ENCODE data around the gene HMGXB3. TPM values are rescaled to one million over a fixed set of nuclear protein-coding genes. Genes with fewer than 3 reads are reported as not detected.

Gene HMGXB3
- total and polyA plus RNA-seq, 4 donors: 2.7 to 22.9 (median 11.0) TPM

DNA sequence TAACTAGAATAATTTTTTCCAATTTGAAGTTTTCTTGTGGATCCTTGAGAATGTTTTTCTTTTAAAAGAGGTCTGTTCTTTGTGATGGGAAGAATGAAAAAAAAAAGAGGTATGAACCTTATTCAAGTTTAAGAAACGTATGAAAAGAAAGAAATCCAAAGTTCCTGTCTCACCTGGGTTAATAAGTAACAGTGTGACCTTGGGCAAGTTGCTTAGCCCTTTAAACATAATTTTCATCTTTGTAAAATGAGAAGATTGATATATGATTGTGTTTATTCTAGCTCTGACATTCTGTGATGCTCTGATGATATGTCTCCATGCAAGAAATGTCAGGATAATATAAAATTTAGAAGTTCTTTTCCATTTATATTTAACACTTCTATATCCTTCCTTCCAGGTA, 20.6 kb upstream of the HMGXB3 start:
- Histone ChIP-seq H3K4me3 (ENCODE audit: low read depth in 1 of 3, low read length in 3 of 3) (no peak overlapping the region), H3K9ac (ENCODE audit: low read depth in 1 of 2, low read length in 2 of 2) (no peak overlapping the region), H3K27ac (ENCODE audit: low read depth in 1 of 2, low read length in 2 of 2) (no peak overlapping the region), H3K4me1 (ENCODE audit: control insufficient read depth in 4 of 4, insufficient read depth in 4 of 4, low read length in 3 of 4) (no peaks in the 10 kb centered on the region), H3K9me3 (ENCODE audit: control insufficient read depth in 4 of 4, low read length in 3 of 4) (no peaks in the 10 kb centered on the region), H3K27me3 (ENCODE audit: control insufficient read depth in 4 of 4, insufficient read depth in 4 of 4, low read length in 3 of 4) (no peaks in the 10 kb centered on the region), H3K36me3 (ENCODE audit: control insufficient read depth in 4 of 4, insufficient read depth in 3 of 4, low read depth in 1 of 4, low read length in 3 of 4) (no peaks in the 10 kb centered on the region)
- TF ChIP-seq TAF1 (conservative IDR thresholded peaks at IDR 0.05) (no peak), HNF4A (conservative IDR thresholded peaks at IDR 0.05) (no peak), HNF4G (IDR thresholded peaks at IDR 0.05) (no peak), SP1 (IDR thresholded peaks at IDR 0.05) (no peak), YY1 (IDR thresholded peaks at IDR 0.05) (no peak), JUND (IDR thresholded peaks at IDR 0.05) (no peak), NR2F2 (IDR thresholded peaks at IDR 0.05) (no peak)
- TF ChIP-seq, protein P1, sequence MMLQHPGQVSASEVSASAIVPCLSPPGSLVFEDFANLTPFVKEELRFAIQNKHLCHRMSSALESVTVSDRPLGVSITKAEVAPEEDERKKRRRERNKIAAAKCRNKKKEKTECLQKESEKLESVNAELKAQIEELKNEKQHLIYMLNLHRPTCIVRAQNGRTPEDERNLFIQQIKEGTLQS (IDR thresholded peaks at IDR 0.05): no peak
- no peak for DNase-seq (ENCODE audit: low spot score)
- WGBS: 34% methylated on average over 1 of the region's 1 CpG

DNA sequence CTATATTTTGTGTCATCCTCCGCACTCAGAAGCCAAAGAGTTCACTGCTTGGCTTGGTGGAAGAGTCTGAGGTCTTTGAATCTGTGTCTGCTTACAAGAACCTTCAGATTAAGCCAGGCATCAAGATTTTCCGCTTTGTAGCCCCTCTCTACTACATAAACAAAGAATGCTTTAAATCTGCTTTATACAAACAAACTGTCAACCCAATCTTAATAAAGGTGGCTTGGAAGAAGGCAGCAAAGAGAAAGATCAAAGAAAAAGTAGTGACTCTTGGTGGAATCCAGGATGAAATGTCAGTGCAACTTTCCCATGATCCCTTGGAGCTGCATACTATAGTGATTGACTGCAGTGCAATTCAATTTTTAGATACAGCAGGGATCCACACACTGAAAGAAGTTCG, 19.3 kb upstream of the HMGXB3 start:
- DNase-seq (ENCODE audit: low spot score): no peak
- H3K4me3 ChIP-seq (ENCODE audit: low read depth in 1 of 3, low read length in 3 of 3): no peak overlapping the region
- H3K27ac ChIP-seq (ENCODE audit: low read depth in 1 of 2, low read length in 2 of 2): no peak overlapping the region
- no peak for TF ChIP-seq TAF1 (conservative IDR thresholded peaks at IDR 0.05)
- TF ChIP-seq YY1 (IDR thresholded peaks at IDR 0.05): no peak
- TF ChIP-seq HNF4A (conservative IDR thresholded peaks at IDR 0.05): no peak
- no peak for TF ChIP-seq FOXA1 (IDR thresholded peaks at IDR 0.05)
- no peak for TF ChIP-seq JUND (IDR thresholded peaks at IDR 0.05)
- TF ChIP-seq, protein P2, sequence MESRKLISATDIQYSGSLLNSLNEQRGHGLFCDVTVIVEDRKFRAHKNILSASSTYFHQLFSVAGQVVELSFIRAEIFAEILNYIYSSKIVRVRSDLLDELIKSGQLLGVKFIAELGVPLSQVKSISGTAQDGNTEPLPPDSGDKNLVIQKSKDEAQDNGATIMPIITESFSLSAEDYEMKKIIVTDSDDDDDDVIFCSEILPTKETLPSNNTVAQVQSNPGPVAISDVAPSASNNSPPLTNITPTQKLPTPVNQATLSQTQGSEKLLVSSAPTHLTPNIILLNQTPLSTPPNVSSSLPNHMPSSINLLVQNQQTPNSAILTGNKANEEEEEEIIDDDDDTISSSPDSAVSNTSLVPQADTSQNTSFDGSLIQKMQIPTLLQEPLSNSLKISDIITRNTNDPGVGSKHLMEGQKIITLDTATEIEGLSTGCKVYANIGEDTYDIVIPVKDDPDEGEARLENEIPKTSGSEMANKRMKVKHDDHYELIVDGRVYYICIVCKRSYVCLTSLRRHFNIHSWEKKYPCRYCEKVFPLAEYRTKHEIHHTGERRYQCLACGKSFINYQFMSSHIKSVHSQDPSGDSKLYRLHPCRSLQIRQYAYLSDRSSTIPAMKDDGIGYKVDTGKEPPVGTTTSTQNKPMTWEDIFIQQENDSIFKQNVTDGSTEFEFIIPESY (IDR thresholded peaks at IDR 0.05): no peak
- TF ChIP-seq NR2F2 (IDR thresholded peaks at IDR 0.05): no peak
- no peaks in the 10 kb centered on the region for H3K9me3 ChIP-seq (ENCODE audit: control insufficient read depth in 4 of 4, low read length in 3 of 4)
- H3K4me1 ChIP-seq (ENCODE audit: control insufficient read depth in 4 of 4, insufficient read depth in 4 of 4, low read length in 3 of 4): no peaks in the 10 kb centered on the region
- WGBS: 95% methylated on average over 3 of the region's 3 CpGs
- no peaks in the 10 kb centered on the region for H3K36me3 ChIP-seq (ENCODE audit: control insufficient read depth in 4 of 4, insufficient read depth in 3 of 4, low read depth in 1 of 4, low read length in 3 of 4)
- H3K9ac ChIP-seq (ENCODE audit: low read depth in 1 of 2, low read length in 2 of 2): no peak overlapping the region
- H3K27me3 ChIP-seq (ENCODE audit: control insufficient read depth in 4 of 4, insufficient read depth in 4 of 4, low read length in 3 of 4): no peaks in the 10 kb centered on the region

DNA sequence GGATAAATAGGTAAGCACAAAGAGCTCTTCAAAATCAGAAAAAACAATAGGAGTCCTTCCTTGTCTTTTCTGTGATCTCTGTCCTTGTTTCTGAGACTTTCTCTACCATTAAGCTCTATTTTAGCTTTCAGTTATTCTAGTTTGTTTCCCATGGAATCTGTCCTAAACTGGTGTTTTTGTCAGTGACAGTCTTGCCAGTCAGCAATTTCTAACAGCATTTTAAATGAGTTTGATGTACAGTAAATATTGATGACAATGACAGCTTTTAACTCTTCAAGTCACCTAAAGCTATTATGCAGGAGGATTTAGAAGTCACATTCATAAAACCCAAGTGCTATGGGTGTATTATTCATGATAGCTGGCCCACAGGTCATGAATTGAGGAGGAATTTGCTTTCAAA, 18.0 kb upstream of the HMGXB3 start:
- no peak overlapping the region for H3K27ac ChIP-seq (ENCODE audit: low read depth in 1 of 2, low read length in 2 of 2)
- H3K4me3 ChIP-seq (ENCODE audit: low read depth in 1 of 3, low read length in 3 of 3): no peak overlapping the region
- TF ChIP-seq, protein P3, sequence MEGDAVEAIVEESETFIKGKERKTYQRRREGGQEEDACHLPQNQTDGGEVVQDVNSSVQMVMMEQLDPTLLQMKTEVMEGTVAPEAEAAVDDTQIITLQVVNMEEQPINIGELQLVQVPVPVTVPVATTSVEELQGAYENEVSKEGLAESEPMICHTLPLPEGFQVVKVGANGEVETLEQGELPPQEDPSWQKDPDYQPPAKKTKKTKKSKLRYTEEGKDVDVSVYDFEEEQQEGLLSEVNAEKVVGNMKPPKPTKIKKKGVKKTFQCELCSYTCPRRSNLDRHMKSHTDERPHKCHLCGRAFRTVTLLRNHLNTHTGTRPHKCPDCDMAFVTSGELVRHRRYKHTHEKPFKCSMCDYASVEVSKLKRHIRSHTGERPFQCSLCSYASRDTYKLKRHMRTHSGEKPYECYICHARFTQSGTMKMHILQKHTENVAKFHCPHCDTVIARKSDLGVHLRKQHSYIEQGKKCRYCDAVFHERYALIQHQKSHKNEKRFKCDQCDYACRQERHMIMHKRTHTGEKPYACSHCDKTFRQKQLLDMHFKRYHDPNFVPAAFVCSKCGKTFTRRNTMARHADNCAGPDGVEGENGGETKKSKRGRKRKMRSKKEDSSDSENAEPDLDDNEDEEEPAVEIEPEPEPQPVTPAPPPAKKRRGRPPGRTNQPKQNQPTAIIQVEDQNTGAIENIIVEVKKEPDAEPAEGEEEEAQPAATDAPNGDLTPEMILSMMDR (IDR thresholded peaks at IDR 0.05; ENCODE audit: low read depth, low read length, missing input control): no peak
- TF ChIP-seq SP1 (IDR thresholded peaks at IDR 0.05) (no peak), RAD21 (IDR thresholded peaks at IDR 0.05) (no peak), NR2F2 (IDR thresholded peaks at IDR 0.05) (no peak), HNF4A (conservative IDR thresholded peaks at IDR 0.05) (no peak), EGR1 (IDR thresholded peaks at IDR 0.05; ENCODE audit: low read depth in 2 of 2) (no peak), FOXA2 (IDR thresholded peaks at IDR 0.05) (no peak), HNF4G (IDR thresholded peaks at IDR 0.05) (no peak), TAF1 (conservative IDR thresholded peaks at IDR 0.05) (no peak)
- TF ChIP-seq, protein P2 (IDR thresholded peaks at IDR 0.05): no peak
- TF ChIP-seq, protein P4, sequence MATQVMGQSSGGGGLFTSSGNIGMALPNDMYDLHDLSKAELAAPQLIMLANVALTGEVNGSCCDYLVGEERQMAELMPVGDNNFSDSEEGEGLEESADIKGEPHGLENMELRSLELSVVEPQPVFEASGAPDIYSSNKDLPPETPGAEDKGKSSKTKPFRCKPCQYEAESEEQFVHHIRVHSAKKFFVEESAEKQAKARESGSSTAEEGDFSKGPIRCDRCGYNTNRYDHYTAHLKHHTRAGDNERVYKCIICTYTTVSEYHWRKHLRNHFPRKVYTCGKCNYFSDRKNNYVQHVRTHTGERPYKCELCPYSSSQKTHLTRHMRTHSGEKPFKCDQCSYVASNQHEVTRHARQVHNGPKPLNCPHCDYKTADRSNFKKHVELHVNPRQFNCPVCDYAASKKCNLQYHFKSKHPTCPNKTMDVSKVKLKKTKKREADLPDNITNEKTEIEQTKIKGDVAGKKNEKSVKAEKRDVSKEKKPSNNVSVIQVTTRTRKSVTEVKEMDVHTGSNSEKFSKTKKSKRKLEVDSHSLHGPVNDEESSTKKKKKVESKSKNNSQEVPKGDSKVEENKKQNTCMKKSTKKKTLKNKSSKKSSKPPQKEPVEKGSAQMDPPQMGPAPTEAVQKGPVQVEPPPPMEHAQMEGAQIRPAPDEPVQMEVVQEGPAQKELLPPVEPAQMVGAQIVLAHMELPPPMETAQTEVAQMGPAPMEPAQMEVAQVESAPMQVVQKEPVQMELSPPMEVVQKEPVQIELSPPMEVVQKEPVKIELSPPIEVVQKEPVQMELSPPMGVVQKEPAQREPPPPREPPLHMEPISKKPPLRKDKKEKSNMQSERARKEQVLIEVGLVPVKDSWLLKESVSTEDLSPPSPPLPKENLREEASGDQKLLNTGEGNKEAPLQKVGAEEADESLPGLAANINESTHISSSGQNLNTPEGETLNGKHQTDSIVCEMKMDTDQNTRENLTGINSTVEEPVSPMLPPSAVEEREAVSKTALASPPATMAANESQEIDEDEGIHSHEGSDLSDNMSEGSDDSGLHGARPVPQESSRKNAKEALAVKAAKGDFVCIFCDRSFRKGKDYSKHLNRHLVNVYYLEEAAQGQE (IDR thresholded peaks at IDR 0.05): no peak
- TF ChIP-seq, protein P5, sequence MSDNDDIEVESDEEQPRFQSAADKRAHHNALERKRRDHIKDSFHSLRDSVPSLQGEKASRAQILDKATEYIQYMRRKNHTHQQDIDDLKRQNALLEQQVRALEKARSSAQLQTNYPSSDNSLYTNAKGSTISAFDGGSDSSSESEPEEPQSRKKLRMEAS (IDR thresholded peaks at IDR 0.05): no peak
- TF ChIP-seq, protein P1 (IDR thresholded peaks at IDR 0.05): no peak
- no peaks in the 10 kb centered on the region for H3K4me1 ChIP-seq (ENCODE audit: control insufficient read depth in 4 of 4, insufficient read depth in 4 of 4, low read length in 3 of 4)
- H3K36me3 ChIP-seq (ENCODE audit: control insufficient read depth in 4 of 4, insufficient read depth in 3 of 4, low read depth in 1 of 4, low read length in 3 of 4): no peaks in the 10 kb centered on the region
- DNase-seq (ENCODE audit: low spot score): no peak
- H3K9ac ChIP-seq (ENCODE audit: low read depth in 1 of 2, low read length in 2 of 2): no peak overlapping the region
- no peaks in the 10 kb centered on the region for H3K9me3 ChIP-seq (ENCODE audit: control insufficient read depth in 4 of 4, low read length in 3 of 4)
- no peaks in the 10 kb centered on the region for H3K27me3 ChIP-seq (ENCODE audit: control insufficient read depth in 4 of 4, insufficient read depth in 4 of 4, low read length in 3 of 4)
